ENCODE data around the gene ACR. TPM values are rescaled to one million over a fixed set of nuclear protein-coding genes. Genes with fewer than 3 reads are reported as not detected.
A peak's percentile ranks its signal among the peaks of the same experiment; 100 is the strongest.

ACR gene
- total RNA-seq, 1 donor from 2014 or later = 0.40 TPM

- intact Hi-C loops (cut with DNase I) = loop anchor here (5.0 kb wide), 1 partner anchor 74 kb away; the partner anchor contains the start of gene ARSA
- DNase-seq (ENCODE audit: low spot score) = peak; percentile 44
These were observed 36.4 kb upstream of the ACR start for GRCh38 chr22:50701428-50702154.

- peak; percentile 74 for DNase-seq (ENCODE audit: low spot score)
- intact Hi-C loops (cut with DNase I) = loop anchor here (5.0 kb wide), 1 partner anchor 75 kb away; the partner anchor contains the start of gene ARSA
These were observed 35.7 kb upstream of the ACR start for GRCh38 chr22:50702261-50702671.

GRCh38 chr22:50702821-50703725, 34.9 kb upstream of the ACR start:
- intact Hi-C loops (cut with DNase I) = loop anchor here (5.0 kb wide), 1 partner anchor 76 kb away; the partner anchor contains the start of gene ARSA

GRCh38 chr22:50703726-50704509, 34.1 kb upstream of the ACR start:
- intact Hi-C loops (cut with DNase I) = loop anchor here (5.0 kb wide), 1 partner anchor 77 kb away; the partner anchor contains the start of gene ARSA

More at GRCh38 chr22:50702821-50703725, 34.9 kb upstream of the ACR start:
- peak; percentile 49 for DNase-seq (ENCODE audit: low spot score)

GRCh38 chr22:50704510-50705218, 33.3 kb upstream of the ACR start:
- intact Hi-C loops (cut with DNase I) = loop anchor here (5.0 kb wide), 1 partner anchor 77 kb away; the partner anchor contains the start of gene ARSA
- DNase-seq (ENCODE audit: low spot score) = peak; percentile 71

More at GRCh38 chr22:50703726-50704509, 34.1 kb upstream of the ACR start:
- DNase-seq (ENCODE audit: low spot score) = peak; percentile 70

- intact Hi-C loops (cut with DNase I) = no loop called here
- peak; percentile 77 for DNase-seq (ENCODE audit: low spot score)
These were observed 32.7 kb upstream of the ACR start for GRCh38 chr22:50705219-50705691.

GRCh38 chr22:50705851-50706351, 32.1 kb upstream of the ACR start:
- intact Hi-C loops (cut with DNase I) = no loop called here
- peak; percentile 63 for DNase-seq (ENCODE audit: low spot score)

GRCh38 chr22:50706481-50707125, 31.4 kb upstream of the ACR start:
- DNase-seq (ENCODE audit: low spot score) = no peak
- intact Hi-C loops (cut with DNase I) = no loop called here

GRCh38 chr22:50708474-50708873, 29.5 kb upstream of the ACR start:
- intact Hi-C loops (cut with DNase I) = no loop called here
- DNase-seq (ENCODE audit: low spot score) = no peak

GRCh38 chr22:50708996-50709395, 29.0 kb upstream of the ACR start:
- intact Hi-C loops (cut with DNase I) = no loop called here
- DNase-seq (ENCODE audit: low spot score) = no peak

GRCh38 chr22:50710221-50710620, 27.8 kb upstream of the ACR start:
- no peak for DNase-seq (ENCODE audit: low spot score)
- intact Hi-C loops (cut with DNase I) = no loop called here

GRCh38 chr22:50710886-50711285, 27.1 kb upstream of the ACR start:
- intact Hi-C loops (cut with DNase I) = no loop called here
- DNase-seq (ENCODE audit: low spot score) = no peak

- no peak for DNase-seq (ENCODE audit: low spot score)
- intact Hi-C loops (cut with DNase I) = no loop called here
These were observed 26.3 kb upstream of the ACR start for GRCh38 chr22:50711446-50712340.

- intact Hi-C loops (cut with DNase I) = no loop called here
- no peak for DNase-seq (ENCODE audit: low spot score)
These were observed 25.5 kb upstream of the ACR start for GRCh38 chr22:50712341-50713007.

GRCh38 chr22:50713008-50713385, 25.0 kb upstream of the ACR start:
- intact Hi-C loops (cut with DNase I) = no loop called here
- DNase-seq (ENCODE audit: low spot score) = no peak

- intact Hi-C loops (cut with DNase I) = no loop called here
- DNase-seq (ENCODE audit: low spot score) = no peak
These were observed 24.4 kb upstream of the ACR start for GRCh38 chr22:50713571-50714056.
